Testis (tissue), 2 donors: ENCODE data around the gene ZNF644.

ENCODE experiments used
- CTCF ChIP-seq, 3 experiments: fragments of 450-650 bp in 2 of 3; fragments of 200-600 bp in 1 of 3; sonication (generic) in 1 of 3; IDR thresholded peaks; one replicate each; pipeline ENCODE4 v1.5.1; 2016 to 2019; ENCODE audit warnings: antibody characterized with exemption in 3 of 3, mild to moderate bottlenecking in 2 of 3, moderate library complexity in 1 of 3
- POLR2A ChIP-seq: fragments of 450-650 bp; IDR thresholded peaks from one replicate; pipeline ENCODE4 v1.6.1; 2017; ENCODE audit warnings: antibody characterized with exemption, mild to moderate bottlenecking, moderate library complexity

GRCh38 chr1:91012196-91012595, 9.6 kb downstream of the ZNF644 start:
- TF ChIP-seq CTCF (IDR thresholded peaks at IDR 0.05) (no peak), POLR2A (no peak)
